CD8-positive, alpha-beta memory T cell (primary cell): ENCODE results near the gene ZNF652. TPM values are rescaled to one million over a fixed set of nuclear protein-coding genes. Genes with fewer than 3 reads are reported as not detected.

ENCODE experiments used
- CTCF ChIA-PET: fragments of 350-600 bp; sonication (Branson Sonifier 250); formaldehyde crosslinking; loops from one replicate; lab custom pipeline; 2021; ENCODE audit warnings: antibody characterized with exemption; lab: Charles Lee
- POLR2A ChIA-PET: fragments of 350-600 bp; sonication (Branson Sonifier 250); formaldehyde crosslinking; loops from one replicate; lab custom pipeline; 2021; ENCODE audit warnings: antibody characterized with exemption; lab: Charles Lee
- DNase-seq, 5 donors: peaks; one replicate each; pipeline versions ENCODE4 v3.0.0 to v3.0.0-alpha.2; 2020 to 2022; ENCODE audit warnings: mixed read lengths in 1 of 5
- H3K27ac ChIP-seq: one replicate; pipeline ENCODE4 v1.7.0; 2013; ENCODE audit warnings: low read depth, mild to moderate bottlenecking, low read length, moderate library complexity
- H3K27me3 ChIP-seq: 2 replicates; pipeline ENCODE4 v1.7.0; 2013; ENCODE audit warnings: low read length, mild to moderate bottlenecking; ENCODE audit not compliant: insufficient read depth, poor library complexity, severe bottlenecking
- H3K36me3 ChIP-seq: 2 replicates; pipeline ENCODE4 v1.7.0; 2013; ENCODE audit warnings: mild to moderate bottlenecking, low read length, moderate library complexity; ENCODE audit not compliant: insufficient read depth
- H3K4me1 ChIP-seq: 2 replicates; pipeline ENCODE4 v1.7.0; 2013; ENCODE audit warnings: mild to moderate bottlenecking, low read length, moderate library complexity; ENCODE audit not compliant: insufficient read depth
- H3K4me3 ChIP-seq: 2 replicates; pipeline ENCODE4 v1.7.0; 2013; ENCODE audit warnings: mild to moderate bottlenecking, low read length
- H3K9me3 ChIP-seq: 2 replicates; pipeline ENCODE4 v1.7.0; 2013; ENCODE audit warnings: mild to moderate bottlenecking, low read length
- H3K27ac Mint-ChIP-seq, 8 donors: one replicate each; pipeline ENCODE4 v1.8.0; 2020 to 2021; ENCODE audit warnings: mixed read lengths in 8 of 8, mild to moderate bottlenecking in 6 of 8, inconsistent platforms in 3 of 8, moderate library complexity in 3 of 8
- H3K27me3 Mint-ChIP-seq, 2 donors: one replicate each; pipeline ENCODE4 v1.8.0; 2020 to 2021; ENCODE audit warnings: mixed read lengths in 2 of 2, mild to moderate bottlenecking in 1 of 2, moderate library complexity in 1 of 2
- H3K36me3 Mint-ChIP-seq, 3 donors: one replicate each; pipeline ENCODE4 v1.8.0; 2020 to 2021; ENCODE audit warnings: mixed read lengths in 3 of 3, inconsistent platforms in 1 of 3, mild to moderate bottlenecking in 1 of 3
- H3K4me1 Mint-ChIP-seq, 3 donors: one replicate each; pipeline ENCODE4 v1.8.0; 2020 to 2021; ENCODE audit warnings: mixed read lengths in 3 of 3, inconsistent platforms in 1 of 3, mild to moderate bottlenecking in 1 of 3
- H3K4me3 Mint-ChIP-seq, 7 donors: one replicate each; pipeline ENCODE4 v1.8.0; 2020 to 2021; ENCODE audit warnings: mixed read lengths in 7 of 7, mild to moderate bottlenecking in 6 of 7, moderate library complexity in 4 of 7, inconsistent platforms in 2 of 7
- H3K9me3 Mint-ChIP-seq, 5 donors: one replicate each; pipeline ENCODE4 v1.8.0; 2020 to 2022; ENCODE audit warnings: mixed read lengths in 5 of 5, mild to moderate bottlenecking in 3 of 5, moderate library complexity in 2 of 5, inconsistent platforms in 1 of 5
- polyA plus RNA-seq: library from polyadenylated mRNA; unstranded; fragments of 300-500 nt; fragmentation: Illumina TruSeq; gene quantifications from one replicate; pipeline ENCODE4 v1.2.3, GENCODE V29; 2021
- total RNA-seq, 2 experiments: library from RNA; stranded (reverse); gene quantifications; one replicate each; pipeline ENCODE4 v1.2.3, GENCODE V29; 2021

Gene ZNF652
- total and polyA plus RNA-seq, 3 experiments from 2014 or later: 11.5 to 27.7 (median 11.9) TPM

DNA sequence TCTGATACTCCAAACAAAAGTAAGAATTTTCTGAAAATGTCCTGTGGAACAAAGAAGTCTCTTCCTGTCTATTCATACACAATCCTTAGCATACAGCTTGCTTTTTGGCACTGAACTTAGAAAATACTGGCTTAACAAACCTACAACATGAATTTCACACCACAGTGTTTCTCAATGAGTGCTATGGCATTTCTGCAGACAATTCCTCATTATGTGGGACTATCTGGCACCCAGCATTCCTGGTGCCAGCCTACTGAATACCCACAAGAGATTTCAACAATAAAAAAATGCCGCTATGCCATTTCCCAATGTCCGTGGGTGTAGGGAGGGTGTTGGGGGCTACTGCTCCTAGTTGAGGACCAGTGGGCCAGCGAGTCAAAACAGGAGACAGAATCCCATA is 62.1 kb downstream of the ZNF652 start:
- peaks cover 14% of the 10 kb centered on the region for H3K36me3 ChIP-seq
- no peak for DNase-seq
- Mint-ChIP-seq H3K4me3 (no peak overlapping the region), H3K27ac (peak overlapping the region in 2 of 8 donors; percentile 7 to 42), H3K27me3 (no peaks in the 10 kb centered on the region), H3K9me3 (no peaks in the 10 kb centered on the region), H3K36me3 (peaks cover 0 to 63% (median 10%) of the 10 kb centered on the region in 3 donors), H3K4me1 (no peaks in the 10 kb centered on the region)
- H3K27me3 ChIP-seq: no peaks in the 10 kb centered on the region
- CTCF ChIA-PET: no interaction called here
- no peaks in the 10 kb centered on the region for H3K9me3 ChIP-seq
- no peak overlapping the region for H3K27ac ChIP-seq
- POLR2A ChIA-PET: no interaction called here
- H3K4me3 ChIP-seq: no peak overlapping the region
- no peaks in the 10 kb centered on the region for H3K4me1 ChIP-seq

DNA sequence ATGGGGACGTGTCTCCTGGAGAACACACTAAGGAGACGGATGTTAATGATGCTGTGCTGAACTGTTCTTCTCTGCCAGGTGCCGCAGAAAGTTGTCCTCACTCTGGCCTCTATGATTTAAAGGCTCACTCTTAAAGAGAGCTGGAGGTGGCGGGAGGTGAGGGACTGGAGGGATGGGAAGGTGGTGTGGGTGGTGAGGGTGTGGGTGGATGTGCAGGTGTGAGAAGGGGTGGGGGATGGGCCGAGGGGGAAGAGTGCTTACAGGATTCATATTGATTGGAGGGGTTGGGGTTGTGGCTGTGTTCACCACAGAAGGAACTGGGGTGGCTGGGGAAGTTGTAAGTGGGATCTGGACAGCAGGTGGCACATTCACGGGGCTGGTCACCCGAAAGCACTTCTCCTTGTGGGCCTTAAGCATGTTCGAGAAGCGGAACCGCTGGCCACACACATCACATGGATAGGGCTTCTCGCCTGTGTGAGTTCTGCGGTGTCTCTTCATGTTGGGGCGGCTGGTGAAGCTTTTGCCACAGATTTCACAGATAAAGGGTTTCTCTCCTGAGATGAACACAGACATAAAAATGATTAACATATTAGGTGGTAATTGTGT is 63.6 kb downstream of the ZNF652 start:
- no peak overlapping the region for H3K4me3 ChIP-seq
- H3K36me3 ChIP-seq: peaks cover 14% of the 10 kb centered on the region
- H3K27me3 ChIP-seq: no peaks in the 10 kb centered on the region
- Mint-ChIP-seq H3K27me3 (no peaks in the 10 kb centered on the region), H3K9me3 (no peaks in the 10 kb centered on the region), H3K36me3 (peaks cover 0 to 60% (median 7%) of the 10 kb centered on the region in 3 donors), H3K27ac (peak overlapping the region in 2 of 8 donors; percentile 5 to 29), H3K4me1 (peaks cover 0 to 8% (median 2%) of the 10 kb centered on the region in 3 donors), H3K4me3 (no peak overlapping the region)
- no peak for DNase-seq
- CTCF ChIA-PET: interaction anchor here (0.8 to 1.2 kb wide), 2 partner anchors 92 to 119 kb away, joined by 3 to 4 read pairs; no protein-coding TSS in a partner anchor
- POLR2A ChIA-PET: interaction anchor here (1.2 kb wide), 1 partner anchor 100 kb away, joined by 3 read pairs; no protein-coding TSS in a partner anchor
- H3K27ac ChIP-seq: no peak overlapping the region
- H3K9me3 ChIP-seq: no peaks in the 10 kb centered on the region
- no peaks in the 10 kb centered on the region for H3K4me1 ChIP-seq

DNA sequence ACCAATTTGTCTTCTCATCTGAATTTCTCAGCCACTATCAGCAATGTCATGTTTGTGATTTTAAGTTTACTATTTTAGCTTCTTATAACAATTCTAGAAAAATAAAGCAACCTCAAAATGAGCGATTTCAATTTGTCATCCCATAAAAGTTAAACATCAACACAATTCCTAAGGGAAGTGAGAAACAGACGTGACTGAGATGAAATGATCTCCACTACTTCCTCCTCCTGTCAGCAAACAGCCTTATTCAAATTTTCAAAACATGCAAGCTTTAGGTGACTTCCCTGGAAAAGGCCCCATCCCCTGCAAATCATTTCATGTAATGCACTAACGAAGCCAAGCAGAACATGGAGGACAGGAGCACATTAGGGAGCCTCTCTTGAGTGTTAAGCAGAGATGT is 64.9 kb downstream of the ZNF652 start:
- no peak overlapping the region for H3K27ac ChIP-seq
- no peak for DNase-seq
- no peak overlapping the region for H3K4me3 ChIP-seq
- H3K36me3 ChIP-seq: peaks cover 14% of the 10 kb centered on the region
- Mint-ChIP-seq H3K4me3 (no peak overlapping the region), H3K27me3 (no peaks in the 10 kb centered on the region), H3K9me3 (no peaks in the 10 kb centered on the region), H3K27ac (peak overlapping the region in 1 of 8 donors; percentile 6), H3K4me1 (peaks cover 0 to 8% (median 2%) of the 10 kb centered on the region in 3 donors), H3K36me3 (peaks cover 0 to 70% (median 8%) of the 10 kb centered on the region in 3 donors)
- H3K4me1 ChIP-seq: no peaks in the 10 kb centered on the region
- CTCF ChIA-PET: interaction anchor here (1.2 to 1.6 kb wide), 2 partner anchors 94 to 108 kb away, joined by 3 to 4 read pairs; no protein-coding TSS in a partner anchor
- no peaks in the 10 kb centered on the region for H3K27me3 ChIP-seq
- H3K9me3 ChIP-seq: no peaks in the 10 kb centered on the region
- POLR2A ChIA-PET: interaction anchor here (1.2 kb wide), 1 partner anchor 102 kb away, joined by 3 read pairs; no protein-coding TSS in a partner anchor

DNA sequence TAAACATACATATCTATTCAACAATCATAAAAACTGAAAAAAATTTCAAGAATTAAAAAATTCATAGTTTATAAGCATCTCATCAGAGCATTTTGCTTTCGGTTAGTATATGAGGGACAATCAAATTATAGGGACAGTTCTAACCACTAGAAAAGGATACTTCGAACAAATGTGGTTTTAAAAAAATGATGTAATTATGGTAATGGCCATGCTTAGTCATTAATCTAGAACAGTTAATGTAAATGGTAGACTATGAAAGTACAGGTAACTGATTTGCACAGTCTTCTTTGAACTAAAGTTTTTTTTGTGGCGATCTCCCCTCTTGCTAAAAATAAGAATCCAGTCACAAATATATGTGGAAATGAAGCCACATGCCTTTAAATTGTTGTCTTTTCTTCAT is 67.9 kb downstream of the ZNF652 start:
- peaks cover 0 to 8% (median 2%) of the 10 kb centered on the region in 3 donors for H3K4me1 Mint-ChIP-seq
- no peak for DNase-seq
- ChIA-PET CTCF (no interaction called here), POLR2A (no interaction called here)
- peak overlapping the region in 4 of 8 donors; percentile 39 to 88 (median 54) for H3K27ac Mint-ChIP-seq
- peaks cover 0 to 65% (median 8%) of the 10 kb centered on the region in 3 donors for H3K36me3 Mint-ChIP-seq
- H3K4me3 Mint-ChIP-seq: no peak overlapping the region
- no peaks in the 10 kb centered on the region for H3K9me3 Mint-ChIP-seq
- H3K9me3 ChIP-seq: no peaks in the 10 kb centered on the region
- H3K4me3 ChIP-seq: no peak overlapping the region
- H3K27ac ChIP-seq: no peak overlapping the region
- H3K27me3 ChIP-seq: no peaks in the 10 kb centered on the region
- no peaks in the 10 kb centered on the region for H3K4me1 ChIP-seq
- no peaks in the 10 kb centered on the region for H3K27me3 Mint-ChIP-seq
- H3K36me3 ChIP-seq: peaks cover 14% of the 10 kb centered on the region

DNA sequence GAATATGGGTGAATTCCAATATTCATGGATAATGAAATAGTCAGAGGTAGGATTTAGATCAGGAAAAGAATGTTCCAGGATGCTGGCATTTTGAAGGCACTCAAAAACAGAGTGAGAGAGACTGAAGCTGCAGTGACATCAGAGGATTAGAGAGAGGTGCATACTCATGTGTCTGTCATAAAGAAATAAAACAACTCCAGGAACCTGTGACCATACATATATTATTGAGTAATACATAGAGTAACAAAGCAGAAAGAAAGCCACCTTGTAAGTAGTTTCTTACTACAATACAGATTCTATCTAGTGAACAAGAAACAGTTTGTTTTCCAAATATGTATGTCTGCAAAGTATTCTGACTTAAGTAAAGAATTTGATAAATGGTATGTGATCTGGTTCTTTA is 69.1 kb downstream of the ZNF652 start:
- H3K4me1 Mint-ChIP-seq: peaks cover 0 to 8% (median 2%) of the 10 kb centered on the region in 3 donors
- no peaks in the 10 kb centered on the region for H3K9me3 ChIP-seq
- peak overlapping the region in 2 of 8 donors; percentile 6 to 8 for H3K27ac Mint-ChIP-seq
- no peaks in the 10 kb centered on the region for H3K9me3 Mint-ChIP-seq
- H3K4me3 ChIP-seq: no peak overlapping the region
- DNase-seq: no peak
- no peak overlapping the region for H3K4me3 Mint-ChIP-seq
- H3K27ac ChIP-seq: no peak overlapping the region
- CTCF ChIA-PET: no interaction called here
- no peaks in the 10 kb centered on the region for H3K4me1 ChIP-seq
- H3K27me3 ChIP-seq: no peaks in the 10 kb centered on the region
- peaks cover 2% of the 10 kb centered on the region for H3K36me3 ChIP-seq
- H3K27me3 Mint-ChIP-seq: no peaks in the 10 kb centered on the region
- POLR2A ChIA-PET: no interaction called here
- H3K36me3 Mint-ChIP-seq: peaks cover 0 to 56% (median 1%) of the 10 kb centered on the region in 3 donors

DNA sequence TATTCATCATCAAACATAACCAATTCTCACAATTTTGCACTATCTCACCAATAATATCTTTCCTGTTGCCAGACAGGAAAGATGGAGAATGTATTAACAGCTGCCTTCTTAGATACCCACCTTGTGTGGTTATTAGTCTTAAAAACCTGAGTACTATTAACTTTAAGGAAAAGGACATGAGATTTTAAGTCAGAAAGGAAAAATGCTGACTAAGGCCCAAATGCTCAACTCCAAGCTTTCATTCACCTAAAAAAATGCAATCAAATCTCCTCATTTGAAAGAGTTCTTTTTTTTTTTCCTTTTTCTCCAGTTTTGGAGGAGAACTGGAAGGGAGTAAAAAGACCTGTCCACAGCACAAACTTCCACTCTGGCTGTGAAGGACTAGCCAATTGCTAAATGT is 70.1 kb downstream of the ZNF652 start:
- Histone ChIP-seq H3K27ac (no peak overlapping the region), H3K4me3 (no peak overlapping the region), H3K4me1 (no peaks in the 10 kb centered on the region), H3K27me3 (no peaks in the 10 kb centered on the region), H3K36me3 (no peaks in the 10 kb centered on the region), H3K9me3 (no peaks in the 10 kb centered on the region)
- Mint-ChIP-seq H3K36me3 (peaks cover 0 to 48% (median 1%) of the 10 kb centered on the region in 3 donors), H3K4me3 (no peak overlapping the region), H3K4me1 (peaks cover 0 to 8% (median 2%) of the 10 kb centered on the region in 3 donors), H3K27ac (peak overlapping the region in 2 of 8 donors; percentile 52 to 63), H3K9me3 (no peaks in the 10 kb centered on the region), H3K27me3 (no peaks in the 10 kb centered on the region)
- POLR2A ChIA-PET: interaction anchor here (0.5 kb wide), 1 partner anchor 1069 kb away, joined by 3 read pairs; no protein-coding TSS in a partner anchor
- no peak for DNase-seq
- CTCF ChIA-PET: interaction anchor here (1.2 kb wide), 1 partner anchor 23 kb away, joined by 3 read pairs; no protein-coding TSS in a partner anchor

DNA sequence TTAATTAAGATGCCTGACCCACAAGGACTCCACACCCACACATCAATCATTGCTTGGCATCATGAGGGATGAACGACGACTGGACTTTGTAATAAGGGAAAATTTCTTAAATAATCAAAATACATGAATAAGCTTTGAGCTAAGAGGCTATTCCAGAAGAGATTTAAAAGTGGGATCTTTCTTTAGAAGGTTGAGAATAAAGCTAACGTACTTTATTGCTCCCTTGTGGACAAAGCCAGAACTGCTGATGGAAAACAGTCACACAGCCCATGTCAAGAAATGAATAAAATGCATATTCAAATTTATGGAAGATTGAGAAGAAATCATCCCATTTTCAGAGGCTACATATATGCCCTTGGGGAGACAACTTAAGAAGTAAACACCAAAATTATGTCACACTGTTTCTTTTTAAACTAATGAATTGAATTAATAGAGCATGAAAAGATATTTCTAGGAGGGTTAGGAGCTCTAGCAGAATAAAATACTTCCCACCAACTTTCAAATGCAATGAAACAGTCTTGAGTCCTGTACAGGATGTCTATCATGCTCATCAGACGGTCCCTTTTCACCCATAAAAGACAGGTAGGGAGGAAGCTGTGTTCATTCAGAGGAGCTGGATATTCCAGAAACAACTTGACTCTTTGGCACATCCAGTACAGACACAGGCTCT is 71.2 kb downstream of the ZNF652 start:
- no peak overlapping the region for H3K4me3 Mint-ChIP-seq
- no peaks in the 10 kb centered on the region for H3K9me3 Mint-ChIP-seq
- no peaks in the 10 kb centered on the region for H3K36me3 ChIP-seq
- peak in 1 of 5 donors; percentile 18 for DNase-seq
- H3K4me1 Mint-ChIP-seq: peaks cover 0 to 8% (median 2%) of the 10 kb centered on the region in 3 donors
- ChIA-PET POLR2A (no interaction called here), CTCF (interaction anchor here (0.7 to 1.8 kb wide), 7 partner anchors 24 to 121 kb away, joined by 3 to 14 read pairs (median 3); no protein-coding TSS in a partner anchor)
- no peaks in the 10 kb centered on the region for H3K27me3 ChIP-seq
- H3K4me3 ChIP-seq: no peak overlapping the region
- H3K27me3 Mint-ChIP-seq: no peaks in the 10 kb centered on the region
- no peak overlapping the region for H3K27ac ChIP-seq
- H3K36me3 Mint-ChIP-seq: peaks cover 0 to 41% (median 1%) of the 10 kb centered on the region in 3 donors
- no peak overlapping the region for H3K27ac Mint-ChIP-seq
- H3K9me3 ChIP-seq: no peaks in the 10 kb centered on the region
- no peaks in the 10 kb centered on the region for H3K4me1 ChIP-seq

DNA sequence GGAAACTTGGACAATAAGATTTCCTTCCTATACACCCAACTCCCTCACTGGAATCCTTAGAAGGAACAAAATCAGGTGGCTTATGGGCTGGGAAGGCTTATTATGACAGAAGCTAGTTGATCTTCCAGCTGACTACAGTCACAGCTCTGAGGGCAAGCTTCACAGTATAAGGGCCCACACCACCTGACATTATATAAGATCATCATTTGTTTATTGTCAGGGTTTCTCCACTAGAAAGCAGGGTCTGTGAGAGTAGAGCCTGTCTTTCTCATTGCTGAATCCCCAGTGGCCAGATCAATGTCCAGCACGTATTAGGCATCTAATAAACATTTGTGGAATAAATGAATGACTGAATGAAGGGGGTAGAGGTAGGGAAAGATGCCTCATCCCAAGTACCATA is 73.7 kb downstream of the ZNF652 start:
- H3K9me3 Mint-ChIP-seq: no peaks in the 10 kb centered on the region
- H3K27ac Mint-ChIP-seq: peak overlapping the region in 2 of 8 donors; percentile 36 to 46
- CTCF ChIA-PET: interaction anchor here (1.4 kb wide), 1 partner anchor 12 kb away, joined by 3 read pairs; no protein-coding TSS in a partner anchor
- Histone ChIP-seq H3K9me3 (no peaks in the 10 kb centered on the region), H3K4me3 (no peak overlapping the region), H3K36me3 (no peaks in the 10 kb centered on the region), H3K4me1 (no peaks in the 10 kb centered on the region), H3K27ac (no peak overlapping the region), H3K27me3 (no peaks in the 10 kb centered on the region)
- H3K4me1 Mint-ChIP-seq: no peaks in the 10 kb centered on the region
- no peak for DNase-seq
- POLR2A ChIA-PET: no interaction called here
- peaks cover 0 to 32% (median 1%) of the 10 kb centered on the region in 3 donors for H3K36me3 Mint-ChIP-seq
- H3K4me3 Mint-ChIP-seq: no peak overlapping the region
- H3K27me3 Mint-ChIP-seq: no peaks in the 10 kb centered on the region
